K562 (cell line): ENCODE data around the gene NCOA1. TPM values are rescaled to one million over a fixed set of nuclear protein-coding genes. Genes with fewer than 3 reads are reported as not detected.

Experiments
- ADNP ChIP-seq: fragments of 200-800 bp; sonication (Bioruptor generic); IDR thresholded peaks from 2 replicates; pipeline ENCODE4 v1.6.1; 2016; ENCODE audit warnings: missing genetic modification characterization, missing compliant biosample characterization
- ETV1 ChIP-seq: fragments of 450-650 bp; conservative IDR thresholded peaks from 2 replicates; pipeline ENCODE4 v1.6.1; 2016; ENCODE audit warnings: missing genetic modification characterization, control low read depth, low read depth, missing compliant biosample characterization
- MBD2 ChIP-seq: sonication (generic); IDR thresholded peaks from 2 replicates; pipeline ENCODE4 v1.6.1; 2016; ENCODE audit warnings: low read depth, borderline replicate concordance
- NFE2 ChIP-seq: IDR thresholded peaks from 2 replicates; pipeline ENCODE4 v1.6.1; 2014; ENCODE audit warnings: antibody characterized with exemption, low read depth
- polyA plus RNA-seq, 8 experiments: library from polyadenylated mRNA; depleted of rRNA in 4 of 8; stranded (reverse) in 5 of 8; unstranded in 3 of 8; fragments of >200 nt; fragmentation: Nextera tagmentation in 2 of 8; fragmentation: Illumina TruSeq in 1 of 8; extraction: Ambion mirVana in 2 of 8; extraction: Trizol in 1 of 8; gene quantifications; 2 replicates each; pipeline versions ENCODE4 v1.2.1 to v1.2.3, GENCODE V29; 2011 to 2014; ENCODE audit warnings: inconsistent platforms in 1 of 8, missing spikeins in 1 of 8
- total RNA-seq, 7 experiments: library from RNA; depleted of rRNA in 6 of 7; stranded (reverse); fragments of >200 nt in 6 of 7; fragmentation: Illumina TruSeq in 2 of 7; extraction: Trizol in 2 of 7; gene quantifications; 2 replicates each; pipeline versions ENCODE4 v1.2.1 to v1.2.3, GENCODE V29; 2011 to 2021; ENCODE audit warnings: low replicate concordance in 1 of 7
- TF ChIP-seq, protein P1 (sequence below), 2 experiments: fragments of 450-650 bp; IDR thresholded peaks; 2 replicates each; pipeline ENCODE4 v1.6.1; 2016; ENCODE audit warnings: mild to moderate bottlenecking in 2 of 2, borderline replicate concordance in 1 of 2, low read depth in 1 of 2, moderate library complexity in 1 of 2
- TF ChIP-seq, protein P2 (sequence below): fragments of 200-400 bp; formaldehyde crosslinking; IDR thresholded peaks from 2 replicates; pipeline ENCODE4 v1.6.1; 2017; ENCODE audit warnings: mild to moderate bottlenecking, low read depth, low read length, moderate library complexity

Gene NCOA1
- total and polyA plus RNA-seq, 9 of the 15 experiments (the other 6 are each of a cell fraction or from before 2014, with no cell fraction given): 4.9 to 25.7 (median 17.0) TPM

DNA sequence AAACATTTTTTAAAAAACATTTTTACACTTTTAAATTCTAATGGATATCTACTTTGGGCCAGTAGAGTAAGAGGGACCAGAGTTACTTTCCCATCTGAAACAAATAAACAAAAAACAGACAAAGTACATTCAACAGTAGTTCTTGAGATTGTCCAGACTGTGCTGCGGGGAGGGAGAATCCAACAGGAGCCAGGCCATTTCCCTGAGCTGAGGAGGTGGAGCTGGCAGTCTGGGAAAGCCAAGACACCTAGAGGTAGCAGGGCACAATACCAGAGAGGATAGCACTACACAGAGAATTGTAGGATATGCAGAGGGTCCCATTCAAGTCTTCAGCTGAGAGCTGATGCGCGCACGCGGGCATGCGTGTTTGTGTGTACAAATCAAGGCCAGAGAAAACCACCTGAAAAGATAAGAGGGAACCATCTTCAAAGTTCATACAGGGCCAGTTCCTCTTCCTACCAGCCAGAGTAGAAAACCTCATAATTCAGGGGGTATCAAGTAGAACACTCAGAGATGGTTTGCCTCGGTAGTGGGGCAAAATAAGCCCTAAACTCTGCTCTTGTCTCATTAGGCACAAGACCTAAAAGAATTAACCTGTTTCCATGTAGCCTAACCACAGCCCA lies 258.1 kb downstream of the NCOA1 start (continued):
- TF ChIP-seq, protein P1, sequence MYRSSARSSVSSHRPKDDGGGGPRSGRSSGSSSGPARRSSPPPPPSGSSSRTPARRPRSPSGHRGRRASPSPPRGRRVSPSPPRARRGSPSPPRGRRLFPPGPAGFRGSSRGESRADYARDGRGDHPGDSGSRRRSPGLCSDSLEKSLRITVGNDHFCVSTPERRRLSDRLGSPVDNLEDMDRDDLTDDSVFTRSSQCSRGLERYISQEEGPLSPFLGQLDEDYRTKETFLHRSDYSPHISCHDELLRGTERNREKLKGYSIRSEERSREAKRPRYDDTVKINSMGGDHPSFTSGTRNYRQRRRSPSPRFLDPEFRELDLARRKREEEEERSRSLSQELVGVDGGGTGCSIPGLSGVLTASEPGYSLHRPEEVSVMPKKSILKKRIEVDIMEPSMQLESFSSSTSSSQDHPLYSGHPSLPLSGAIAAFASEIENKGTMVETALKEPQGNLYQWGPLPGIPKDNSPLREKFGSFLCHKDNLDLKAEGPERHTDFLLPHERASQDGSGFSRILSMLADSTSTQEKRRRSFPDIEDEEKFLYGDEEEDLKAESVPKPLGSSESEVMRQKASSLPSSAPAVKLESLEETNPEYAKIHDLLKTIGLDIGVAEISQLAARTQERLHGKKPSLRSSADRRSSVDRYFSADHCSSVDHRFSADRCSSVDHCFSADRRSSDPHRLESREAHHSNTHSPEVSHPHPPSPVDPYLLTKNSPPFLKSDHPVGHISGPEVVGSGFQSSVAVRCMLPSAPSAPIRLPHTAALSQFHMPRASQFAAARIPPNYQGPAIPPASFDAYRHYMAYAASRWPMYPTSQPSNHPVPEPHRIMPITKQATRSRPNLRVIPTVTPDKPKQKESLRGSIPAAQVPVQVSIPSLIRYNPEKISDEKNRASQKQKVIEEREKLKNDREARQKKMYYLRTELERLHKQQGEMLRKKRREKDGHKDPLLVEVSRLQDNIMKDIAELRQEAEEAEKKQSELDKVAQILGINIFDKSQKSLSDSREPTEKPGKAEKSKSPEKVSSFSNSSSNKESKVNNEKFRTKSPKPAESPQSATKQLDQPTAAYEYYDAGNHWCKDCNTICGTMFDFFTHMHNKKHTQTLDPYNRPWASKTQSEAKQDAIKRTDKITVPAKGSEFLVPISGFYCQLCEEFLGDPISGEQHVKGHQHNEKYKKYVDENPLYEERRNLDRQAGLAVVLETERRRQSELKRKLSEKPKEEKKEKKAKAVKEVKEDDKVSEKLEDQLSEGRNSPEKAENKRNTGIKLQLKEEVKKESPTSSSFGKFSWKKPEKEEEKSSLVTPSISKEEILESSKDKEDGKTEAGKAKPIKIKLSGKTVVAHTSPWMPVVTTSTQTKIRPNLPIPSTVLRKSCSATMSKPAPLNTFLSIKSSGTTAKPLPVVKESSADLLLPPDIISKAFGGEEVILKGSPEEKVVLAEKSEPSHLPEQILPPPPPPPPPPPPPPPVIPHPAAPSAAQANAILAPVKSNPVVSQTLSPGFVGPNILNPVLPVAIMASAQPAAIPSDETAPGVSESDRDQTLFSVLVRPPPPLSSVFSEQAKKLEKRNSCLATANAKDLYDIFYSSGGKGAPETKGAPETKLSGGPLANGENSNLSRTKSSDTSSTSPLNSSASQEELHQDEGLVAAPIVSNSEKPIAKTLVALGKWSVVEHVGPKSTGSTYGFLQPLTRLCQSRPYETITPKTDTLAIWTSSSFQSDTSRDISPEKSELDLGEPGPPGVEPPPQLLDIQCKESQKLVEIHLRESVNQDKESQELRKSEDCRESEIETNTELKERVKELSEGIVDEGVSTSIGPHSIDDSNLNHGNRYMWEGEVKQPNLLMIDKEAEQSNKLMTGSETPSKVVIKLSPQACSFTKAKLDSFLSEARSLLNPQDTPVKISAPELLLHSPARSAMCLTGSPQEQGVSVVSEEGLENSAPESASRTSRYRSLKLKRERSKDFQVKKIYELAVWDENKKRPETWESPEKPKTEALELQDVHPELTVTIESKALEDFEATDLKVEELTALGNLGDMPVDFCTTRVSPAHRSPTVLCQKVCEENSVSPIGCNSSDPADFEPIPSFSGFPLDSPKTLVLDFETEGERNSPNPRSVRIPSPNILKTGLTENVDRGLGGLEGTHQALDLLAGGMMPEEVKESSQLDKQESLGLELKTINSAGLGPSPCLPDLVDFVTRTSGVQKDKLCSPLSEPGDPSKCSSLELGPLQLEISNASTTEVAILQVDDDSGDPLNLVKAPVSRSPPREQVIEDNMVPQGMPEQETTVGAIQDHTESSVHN (IDR thresholded peaks at IDR 0.05; ENCODE audit: borderline replicate concordance in 1 of 2, low read depth in 1 of 2): no peak
- no peak for TF ChIP-seq ETV1 (tag)
- TF ChIP-seq, protein P2, sequence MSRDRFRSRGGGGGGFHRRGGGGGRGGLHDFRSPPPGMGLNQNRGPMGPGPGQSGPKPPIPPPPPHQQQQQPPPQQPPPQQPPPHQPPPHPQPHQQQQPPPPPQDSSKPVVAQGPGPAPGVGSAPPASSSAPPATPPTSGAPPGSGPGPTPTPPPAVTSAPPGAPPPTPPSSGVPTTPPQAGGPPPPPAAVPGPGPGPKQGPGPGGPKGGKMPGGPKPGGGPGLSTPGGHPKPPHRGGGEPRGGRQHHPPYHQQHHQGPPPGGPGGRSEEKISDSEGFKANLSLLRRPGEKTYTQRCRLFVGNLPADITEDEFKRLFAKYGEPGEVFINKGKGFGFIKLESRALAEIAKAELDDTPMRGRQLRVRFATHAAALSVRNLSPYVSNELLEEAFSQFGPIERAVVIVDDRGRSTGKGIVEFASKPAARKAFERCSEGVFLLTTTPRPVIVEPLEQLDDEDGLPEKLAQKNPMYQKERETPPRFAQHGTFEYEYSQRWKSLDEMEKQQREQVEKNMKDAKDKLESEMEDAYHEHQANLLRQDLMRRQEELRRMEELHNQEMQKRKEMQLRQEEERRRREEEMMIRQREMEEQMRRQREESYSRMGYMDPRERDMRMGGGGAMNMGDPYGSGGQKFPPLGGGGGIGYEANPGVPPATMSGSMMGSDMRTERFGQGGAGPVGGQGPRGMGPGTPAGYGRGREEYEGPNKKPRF: no peak
- TF ChIP-seq NFE2: no peak
- no peak for TF ChIP-seq MBD2
- no peak for TF ChIP-seq ADNP
